CD4-positive, alpha-beta T cell treated with Interleukin-4 for 4 hours (primary cell): ENCODE measurements around the gene SC5D.

ENCODE experiments used
- DNase-seq: peaks from one replicate; pipeline ENCODE4 v3.0.0-alpha.2; 2020

Gene SC5D

GRCh38 chr11:121292495-121293287 lies at the start of gene SC5D:
SC5D (plus strand) TSS chr11:121292771; CDS start chr11:121303376, 10,605 bp downstream.
- DNase-seq, result peak; percentile 93

- DNase-seq, result no peak
Observed at GRCh38 chr11:121244884-121245283, 47.7 kb upstream of the SC5D start.

GRCh38 chr11:121246021-121246768 lies 46.4 kb upstream of the SC5D start:
- DNase-seq, result no peak

- DNase-seq, result no peak
Observed at GRCh38 chr11:121246769-121247035, 45.9 kb upstream of the SC5D start.

GRCh38 chr11:121248496-121248895 lies 44.1 kb upstream of the SC5D start:
- DNase-seq, result no peak

GRCh38 chr11:121249039-121249663 lies 43.4 kb upstream of the SC5D start:
- DNase-seq, result peak; percentile 58

GRCh38 chr11:121250843-121251242 lies 41.7 kb upstream of the SC5D start:
- no peak for DNase-seq

- DNase-seq, result no peak
Observed at GRCh38 chr11:121253951-121254350, 38.6 kb upstream of the SC5D start.

GRCh38 chr11:121254756-121255155 lies 37.8 kb upstream of the SC5D start:
- no peak for DNase-seq

GRCh38 chr11:121255473-121256125 lies 37.0 kb upstream of the SC5D start:
- no peak for DNase-seq

- DNase-seq, result no peak
Observed at GRCh38 chr11:121257289-121257688, 35.3 kb upstream of the SC5D start.

GRCh38 chr11:121257976-121258375 lies 34.6 kb upstream of the SC5D start:
- DNase-seq, result no peak

GRCh38 chr11:121265586-121265985 lies 27.0 kb upstream of the SC5D start:
- DNase-seq, result no peak

- DNase-seq, result no peak
Observed at GRCh38 chr11:121268581-121268980, 24.0 kb upstream of the SC5D start.

GRCh38 chr11:121270001-121270678 lies 22.4 kb upstream of the SC5D start:
- no peak for DNase-seq

- DNase-seq, result no peak
Observed at GRCh38 chr11:121274332-121274991, 18.1 kb upstream of the SC5D start.

- DNase-seq, result no peak
Observed at GRCh38 chr11:121281698-121282097, 10.9 kb upstream of the SC5D start.

- DNase-seq, result no peak
Observed at GRCh38 chr11:121282386-121282785, 10.2 kb upstream of the SC5D start.

- no peak for DNase-seq
Observed at GRCh38 chr11:121282886-121283502, 9.6 kb upstream of the SC5D start.

- no peak for DNase-seq
Observed at GRCh38 chr11:121291319-121291718, 1.3 kb upstream of the SC5D start.

- peak; percentile 35 for DNase-seq
Observed at GRCh38 chr11:121291896-121292494, 576 bp upstream of the SC5D start.

- DNase-seq, result no peak
Observed at GRCh38 chr11:121293288-121293594, 670 bp downstream of the SC5D start.
